Renal cortex interstitium (tissue), 11 donors: ENCODE data around the gene SLC22A15. TPM values are rescaled to one million over a fixed set of nuclear protein-coding genes. Genes with fewer than 3 reads are reported as not detected.
"Not testable (repeated sequence)": the region's sequence is repeated elsewhere in the genome, so short reads cannot be mapped to it uniquely, and the experiment has no call there.

ENCODE experiments used
- DNase-seq, 11 donors: peaks; one replicate each; pipeline ENCODE4 v3.0.0-alpha.2; 2013; ENCODE audit warnings: low read depth in 9 of 11, low spot score in 4 of 11; ENCODE audit errors: extremely low read depth in 1 of 11
- polyA plus RNA-seq, 3 donors: library from polyadenylated mRNA; unstranded; fragments of 120-200 nt; gene quantifications; one replicate each; pipeline ENCODE4 v1.2.1, GENCODE V29; 2013; ENCODE audit not compliant: insufficient read length in 3 of 3

The SLC22A15 gene
- polyA plus RNA-seq, 3 donors = 4.1 to 6.5 (median 6.2) TPM

GRCh38 chr1:115977499-115978258 is 1.4 kb downstream of the SLC22A15 start:
- DNase-seq = no peak

- DNase-seq = no peak
These were observed 2.1 kb downstream of the SLC22A15 start for GRCh38 chr1:115978292-115978941.

DNA sequence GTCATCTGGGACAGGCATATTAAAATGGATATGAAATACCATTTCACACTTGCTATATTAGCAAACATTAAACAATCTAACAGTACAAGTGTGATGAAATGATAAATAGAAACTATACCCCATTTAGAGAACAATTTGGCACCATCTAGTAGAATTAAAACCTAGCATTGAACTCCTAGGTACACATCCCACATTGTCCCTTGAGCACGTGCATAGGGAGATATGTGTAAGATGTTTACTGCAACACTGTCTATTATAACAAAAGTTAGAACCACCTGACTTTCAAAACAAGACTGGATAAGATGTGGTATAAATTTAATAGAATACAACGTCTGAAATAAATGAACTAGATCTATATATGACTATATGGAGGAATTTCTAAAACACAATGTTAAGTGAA is 3.8 kb downstream of the SLC22A15 start:
- no peak for DNase-seq

DNA sequence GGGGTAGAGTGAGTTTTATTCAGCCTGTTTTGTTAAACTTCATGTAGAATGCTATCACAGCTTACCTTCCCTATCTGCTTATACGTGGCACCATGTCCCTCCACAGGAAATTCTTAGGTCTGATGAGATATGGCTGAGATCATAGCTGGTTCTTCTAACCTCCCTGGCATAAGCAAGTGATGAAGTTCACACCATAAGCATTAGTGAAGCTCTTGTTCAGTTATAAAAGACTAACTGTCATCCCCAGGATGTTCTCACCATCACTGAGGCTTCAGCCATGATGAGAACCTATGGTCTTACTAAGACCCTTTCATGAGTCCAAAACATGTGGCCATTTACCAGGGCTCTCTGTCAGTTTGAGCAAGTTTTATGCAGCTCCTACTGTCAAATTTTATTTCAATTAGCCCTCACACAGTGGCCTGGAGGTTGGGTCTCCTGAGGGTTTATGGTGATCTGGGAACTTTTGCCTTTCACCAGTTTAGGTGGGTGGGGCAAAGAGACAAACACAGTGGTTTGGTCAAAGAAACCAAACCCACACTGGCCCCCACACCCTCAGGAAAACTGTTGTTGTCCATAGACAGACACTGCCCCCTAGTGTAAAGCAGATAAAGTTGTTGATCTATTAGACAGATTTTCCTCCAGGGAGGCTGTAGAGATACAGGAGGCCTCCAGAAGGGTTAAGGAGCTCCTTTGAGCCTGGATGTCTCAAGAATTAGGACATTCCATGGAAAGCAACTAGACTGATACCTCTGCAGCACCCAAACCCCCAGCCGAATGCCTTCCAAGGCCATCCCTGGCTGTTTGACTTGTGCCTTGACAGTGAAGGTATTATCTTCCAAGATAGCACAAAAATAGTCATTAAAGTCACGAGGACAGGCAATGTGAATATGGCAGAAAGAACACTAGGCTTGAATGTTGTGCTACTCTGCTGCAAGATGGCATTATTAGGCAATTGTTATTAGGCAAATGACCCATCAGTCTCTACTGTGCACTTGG is 5.0 kb downstream of the SLC22A15 start:
- no peak for DNase-seq

DNA sequence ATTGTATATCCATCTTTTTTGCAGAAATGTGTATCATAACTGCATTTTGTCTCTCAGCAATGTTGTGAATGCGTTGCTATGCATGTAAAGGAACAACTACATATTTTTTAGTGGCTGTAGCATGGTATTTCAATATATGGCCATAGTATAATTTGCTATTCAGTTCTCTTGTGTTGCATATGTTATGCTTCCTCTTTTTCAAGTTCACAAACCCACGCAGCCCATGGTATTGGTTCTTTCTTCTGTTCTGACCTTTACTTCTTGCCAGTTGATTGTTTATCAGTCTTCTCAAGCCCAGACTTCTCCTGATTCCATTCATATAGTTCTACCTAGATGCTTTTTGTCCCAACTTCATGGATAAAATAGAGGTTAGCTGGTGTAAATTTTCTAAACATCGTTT is 6.1 kb downstream of the SLC22A15 start:
- no peak for DNase-seq

- DNase-seq = no peak
These were observed 7.3 kb downstream of the SLC22A15 start for GRCh38 chr1:115983584-115983983.

DNA sequence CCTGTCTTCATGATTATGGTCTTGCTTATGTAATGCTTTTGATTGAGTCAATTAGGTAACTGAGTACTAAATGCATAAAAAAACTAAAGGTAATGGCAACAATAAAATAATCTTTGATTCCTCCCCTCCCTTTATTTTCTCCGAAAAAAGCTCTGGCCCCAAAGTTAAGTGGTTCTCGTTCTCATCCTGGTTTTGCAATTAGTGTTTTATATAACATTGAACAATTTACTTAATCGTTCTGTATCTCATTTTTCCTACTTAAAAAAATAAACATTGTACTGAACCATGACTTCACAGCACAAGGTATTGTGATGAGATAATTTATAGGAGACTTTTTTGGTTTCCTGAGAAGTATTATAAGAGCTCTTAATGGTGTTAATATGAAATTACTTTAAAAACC is 11.3 kb downstream of the SLC22A15 start:
- no peak for DNase-seq

GRCh38 chr1:115988953-115989352 is 12.6 kb downstream of the SLC22A15 start:
- DNase-seq = no peak

DNA sequence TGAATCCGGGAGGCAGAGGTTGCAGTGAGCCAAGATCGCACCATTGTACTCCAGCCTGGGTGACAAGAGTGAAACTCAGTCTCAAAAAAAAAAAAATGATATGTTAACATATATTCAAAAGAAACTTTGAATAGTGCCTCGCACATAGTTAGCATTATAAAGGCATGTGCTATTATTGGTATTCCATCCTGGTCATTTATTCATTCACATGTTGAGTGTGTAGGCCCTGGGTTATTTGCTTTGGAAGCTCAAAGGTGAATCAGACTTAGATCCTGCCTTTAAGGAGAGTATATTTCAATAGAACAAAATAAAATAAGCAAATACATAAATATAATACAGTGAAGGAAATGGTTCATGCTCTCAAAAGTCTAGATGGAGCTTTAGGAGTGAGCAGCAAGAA is 13.4 kb downstream of the SLC22A15 start:
- DNase-seq = no peak

DNA sequence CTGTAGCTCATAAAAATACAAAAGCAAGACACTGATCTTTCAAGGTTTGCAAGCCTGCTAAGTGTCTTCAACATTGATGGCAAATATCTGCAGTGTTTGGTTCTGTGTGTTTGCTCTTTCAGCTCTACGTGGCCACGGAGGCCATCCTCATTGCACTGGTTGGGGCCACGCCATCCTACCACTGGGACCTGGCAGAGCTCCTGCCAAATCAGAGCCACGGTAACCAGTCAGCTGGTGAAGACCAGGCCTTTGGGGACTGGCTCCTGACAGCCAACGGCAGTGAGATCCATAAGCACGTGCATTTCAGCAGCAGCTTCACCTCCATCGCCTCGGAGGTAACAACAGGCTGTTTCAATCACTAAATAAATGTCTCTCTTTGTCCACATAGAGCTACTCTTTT is 15.6 kb downstream of the SLC22A15 start:
- no peak for DNase-seq

GRCh38 chr1:115997921-115998320 is 21.6 kb downstream of the SLC22A15 start:
- DNase-seq = not testable (repeated sequence)

GRCh38 chr1:116001739-116002487 is 25.6 kb downstream of the SLC22A15 start:
- no peak for DNase-seq

- DNase-seq = no peak
These were observed 26.6 kb downstream of the SLC22A15 start for GRCh38 chr1:116002781-116003420.

- DNase-seq = no peak
These were observed 27.5 kb downstream of the SLC22A15 start for GRCh38 chr1:116003823-116004222.

GRCh38 chr1:116006486-116006964 is 30.2 kb downstream of the SLC22A15 start:
- no peak for DNase-seq

- DNase-seq = no peak
These were observed 32.5 kb downstream of the SLC22A15 start for GRCh38 chr1:116008656-116009390.

DNA sequence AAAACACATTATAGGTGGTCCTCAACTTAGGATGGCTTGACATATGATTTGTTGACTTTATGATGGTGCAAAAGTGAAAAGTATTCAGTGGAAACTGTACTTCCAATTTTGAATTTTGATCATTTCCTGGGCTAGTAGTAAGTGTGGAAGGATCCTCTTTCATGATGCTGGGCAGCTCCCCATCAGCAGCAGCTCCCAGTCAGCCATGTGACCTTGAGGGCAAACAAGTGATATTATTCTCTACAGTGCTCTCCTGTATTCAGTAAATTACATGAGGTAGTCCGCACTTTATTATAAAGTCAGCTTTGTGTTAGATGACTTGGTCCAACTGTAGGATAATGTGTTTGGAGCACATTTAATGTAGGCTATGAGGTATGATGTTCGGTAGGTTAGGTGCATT is 36.4 kb downstream of the SLC22A15 start:
- no peak for DNase-seq

DNA sequence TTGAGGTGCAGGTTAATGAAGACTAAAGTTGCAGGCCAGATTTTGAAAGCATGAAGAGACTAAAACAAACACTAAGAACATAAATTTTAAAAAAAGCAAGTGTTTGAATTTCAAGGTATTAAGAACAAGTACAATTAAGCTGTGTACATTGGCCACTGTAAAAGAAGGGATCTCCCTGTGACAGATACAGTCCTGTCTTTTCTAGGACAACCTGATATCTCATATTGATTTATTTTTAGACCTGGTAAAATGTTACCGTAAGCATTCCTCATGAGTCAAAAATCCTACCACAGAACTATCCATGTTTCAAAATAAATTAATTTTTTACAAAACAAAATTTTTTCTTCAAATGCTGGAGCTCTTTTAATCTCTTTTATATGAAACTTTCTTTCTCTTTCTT is 39.4 kb downstream of the SLC22A15 start:
- DNase-seq = no peak
